ENCODE data around the gene PDE8A.

Gene PDE8A

GRCh38 chr15:85162237-85162636 lies 180.6 kb downstream of the PDE8A start:
- no peak for TF ChIP-seq ZNF530 (tag by site-specific recombination; IDR thresholded peaks at IDR 0.05; ENCODE audit: low read depth)
- TF ChIP-seq YY1 (tag by site-specific recombination; IDR thresholded peaks at IDR 0.05), result no peak
- TF ChIP-seq, protein P1, sequence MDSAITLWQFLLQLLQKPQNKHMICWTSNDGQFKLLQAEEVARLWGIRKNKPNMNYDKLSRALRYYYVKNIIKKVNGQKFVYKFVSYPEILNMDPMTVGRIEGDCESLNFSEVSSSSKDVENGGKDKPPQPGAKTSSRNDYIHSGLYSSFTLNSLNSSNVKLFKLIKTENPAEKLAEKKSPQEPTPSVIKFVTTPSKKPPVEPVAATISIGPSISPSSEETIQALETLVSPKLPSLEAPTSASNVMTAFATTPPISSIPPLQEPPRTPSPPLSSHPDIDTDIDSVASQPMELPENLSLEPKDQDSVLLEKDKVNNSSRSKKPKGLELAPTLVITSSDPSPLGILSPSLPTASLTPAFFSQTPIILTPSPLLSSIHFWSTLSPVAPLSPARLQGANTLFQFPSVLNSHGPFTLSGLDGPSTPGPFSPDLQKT (IDR thresholded peaks at IDR 0.05; ENCODE audit: borderline replicate concordance, low read depth, low read length), result no peak
- TF ChIP-seq ZNF777 (tag by site-specific recombination; IDR thresholded peaks at IDR 0.05; ENCODE audit: borderline replicate concordance), result no peak
- TF ChIP-seq ZNF596 (tag by site-specific recombination; IDR thresholded peaks at IDR 0.05), result no peak
- TF ChIP-seq ZNF148 (tag by site-specific recombination; IDR thresholded peaks at IDR 0.05; ENCODE audit: borderline replicate concordance), result no peak
- no peak for TF ChIP-seq ZNF335 (tag by site-specific recombination; conservative IDR thresholded peaks at IDR 0.05)
- no peak for TF ChIP-seq ZNF561 (tag by site-specific recombination; IDR thresholded peaks at IDR 0.05; ENCODE audit: borderline replicate concordance)
- no peak for TF ChIP-seq ZNF426 (tag by site-specific recombination; IDR thresholded peaks at IDR 0.05)
- TF ChIP-seq ZNF670 (tag by site-specific recombination; IDR thresholded peaks at IDR 0.05; ENCODE audit: low read depth), result no peak
- TF ChIP-seq ZBTB1 (tag by site-specific recombination; IDR thresholded peaks at IDR 0.05), result no peak
- TF ChIP-seq ZNF280C (tag by site-specific recombination; IDR thresholded peaks at IDR 0.05), result no peak
- no peak for TF ChIP-seq HOXC10 (CRISPR knock-in tag; IDR thresholded peaks at IDR 0.05)
- no peak for TF ChIP-seq TCF7L2 (IDR thresholded peaks at IDR 0.05; ENCODE audit: borderline replicate concordance, low read depth, low read length)
- TF ChIP-seq, protein P2, sequence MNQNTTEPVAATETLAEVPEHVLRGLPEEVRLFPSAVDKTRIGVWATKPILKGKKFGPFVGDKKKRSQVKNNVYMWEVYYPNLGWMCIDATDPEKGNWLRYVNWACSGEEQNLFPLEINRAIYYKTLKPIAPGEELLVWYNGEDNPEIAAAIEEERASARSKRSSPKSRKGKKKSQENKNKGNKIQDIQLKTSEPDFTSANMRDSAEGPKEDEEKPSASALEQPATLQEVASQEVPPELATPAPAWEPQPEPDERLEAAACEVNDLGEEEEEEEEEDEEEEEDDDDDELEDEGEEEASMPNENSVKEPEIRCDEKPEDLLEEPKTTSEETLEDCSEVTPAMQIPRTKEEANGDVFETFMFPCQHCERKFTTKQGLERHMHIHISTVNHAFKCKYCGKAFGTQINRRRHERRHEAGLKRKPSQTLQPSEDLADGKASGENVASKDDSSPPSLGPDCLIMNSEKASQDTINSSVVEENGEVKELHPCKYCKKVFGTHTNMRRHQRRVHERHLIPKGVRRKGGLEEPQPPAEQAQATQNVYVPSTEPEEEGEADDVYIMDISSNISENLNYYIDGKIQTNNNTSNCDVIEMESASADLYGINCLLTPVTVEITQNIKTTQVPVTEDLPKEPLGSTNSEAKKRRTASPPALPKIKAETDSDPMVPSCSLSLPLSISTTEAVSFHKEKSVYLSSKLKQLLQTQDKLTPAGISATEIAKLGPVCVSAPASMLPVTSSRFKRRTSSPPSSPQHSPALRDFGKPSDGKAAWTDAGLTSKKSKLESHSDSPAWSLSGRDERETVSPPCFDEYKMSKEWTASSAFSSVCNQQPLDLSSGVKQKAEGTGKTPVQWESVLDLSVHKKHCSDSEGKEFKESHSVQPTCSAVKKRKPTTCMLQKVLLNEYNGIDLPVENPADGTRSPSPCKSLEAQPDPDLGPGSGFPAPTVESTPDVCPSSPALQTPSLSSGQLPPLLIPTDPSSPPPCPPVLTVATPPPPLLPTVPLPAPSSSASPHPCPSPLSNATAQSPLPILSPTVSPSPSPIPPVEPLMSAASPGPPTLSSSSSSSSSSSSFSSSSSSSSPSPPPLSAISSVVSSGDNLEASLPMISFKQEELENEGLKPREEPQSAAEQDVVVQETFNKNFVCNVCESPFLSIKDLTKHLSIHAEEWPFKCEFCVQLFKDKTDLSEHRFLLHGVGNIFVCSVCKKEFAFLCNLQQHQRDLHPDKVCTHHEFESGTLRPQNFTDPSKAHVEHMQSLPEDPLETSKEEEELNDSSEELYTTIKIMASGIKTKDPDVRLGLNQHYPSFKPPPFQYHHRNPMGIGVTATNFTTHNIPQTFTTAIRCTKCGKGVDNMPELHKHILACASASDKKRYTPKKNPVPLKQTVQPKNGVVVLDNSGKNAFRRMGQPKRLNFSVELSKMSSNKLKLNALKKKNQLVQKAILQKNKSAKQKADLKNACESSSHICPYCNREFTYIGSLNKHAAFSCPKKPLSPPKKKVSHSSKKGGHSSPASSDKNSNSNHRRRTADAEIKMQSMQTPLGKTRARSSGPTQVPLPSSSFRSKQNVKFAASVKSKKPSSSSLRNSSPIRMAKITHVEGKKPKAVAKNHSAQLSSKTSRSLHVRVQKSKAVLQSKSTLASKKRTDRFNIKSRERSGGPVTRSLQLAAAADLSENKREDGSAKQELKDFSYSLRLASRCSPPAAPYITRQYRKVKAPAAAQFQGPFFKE (tag by site-specific recombination; IDR thresholded peaks at IDR 0.05; ENCODE audit: borderline replicate concordance), result no peak
- H3K4me3 ChIP-seq (ENCODE audit: low read depth, low read length), result no peak overlapping the region
- no peaks in the 10 kb centered on the region; the same call in 1 of the 2 replicates for H3K9me3 ChIP-seq (ENCODE audit: control insufficient read depth, insufficient read depth, low read depth, low read length)
- POLR2A ChIA-PET, result no interaction called here
- H3K27ac ChIP-seq (ENCODE audit: extremely low read depth, low read depth, low read length), result no peak overlapping the region
- H3K4me1 ChIP-seq (ENCODE audit: control insufficient read depth, insufficient read depth, low read length), result no peaks in the 10 kb centered on the region
- no peaks in the 10 kb centered on the region for H3K36me3 ChIP-seq (ENCODE audit: control insufficient read depth in 2 of 2, insufficient read depth in 1 of 2, low read length in 2 of 2)
- CTCF ChIA-PET, result no interaction called here
